ENCODE results near the gene TAOK2.
A peak's percentile ranks its signal among the peaks of the same experiment; 100 is the strongest.

TAOK2 gene

DNA sequence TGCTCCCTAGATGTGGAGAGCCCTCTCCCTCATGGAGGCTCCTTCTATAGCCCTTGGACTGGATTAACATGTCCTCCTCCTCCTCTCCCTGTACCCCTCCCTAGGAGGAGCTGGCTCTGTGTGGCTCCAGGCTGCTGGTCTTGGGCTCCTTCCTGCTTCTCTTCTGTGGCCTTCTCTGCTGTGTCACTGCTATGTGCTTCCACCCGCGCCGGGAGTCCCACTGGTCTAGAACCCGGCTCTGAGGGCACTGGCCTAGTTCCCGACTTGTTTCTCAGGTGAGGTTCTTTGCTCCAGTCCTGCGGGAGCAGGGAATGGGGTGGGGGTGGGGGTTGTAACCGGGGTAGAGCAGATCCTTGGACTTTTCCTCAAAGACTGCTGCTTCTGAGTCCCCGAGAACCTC, 2.4 kb upstream of the TAOK2 start:
- 88% methylated on average over 8 of the region's 8 CpGs for WGBS

GRCh38 chr16:29972500-29972899, 1.2 kb upstream of the TAOK2 start:
- 91% methylated on average over 1 of the region's 1 CpG for WGBS
- Histone ChIP-seq H3K27ac (ENCODE audit: low read depth, low read length) (no peak overlapping the region), H3K4me1 (ENCODE audit: insufficient read depth, low read length) (peaks cover 26% of the 10 kb centered on the region), H3K9ac (ENCODE audit: low read depth, low read length) (no peak overlapping the region), H3K36me3 (ENCODE audit: insufficient read depth, low read length) (peaks cover 35% of the 10 kb centered on the region), H3K4me3 (ENCODE audit: low read length) (no peak overlapping the region), H3K9me3 (ENCODE audit: insufficient read depth, low read depth, low read length) (peaks cover 9% of the 10 kb centered on the region), H3K27me3 (ENCODE audit: insufficient read depth, low read length) (peaks cover 11% of the 10 kb centered on the region)

More for the DNA sequence above, 2.4 kb upstream of the TAOK2 start:
- H3K9ac ChIP-seq (ENCODE audit: low read depth, low read length): no peak overlapping the region
- no peak overlapping the region for H3K4me3 ChIP-seq (ENCODE audit: low read length)
- H3K27me3 ChIP-seq (ENCODE audit: insufficient read depth, low read length): peaks cover 11% of the 10 kb centered on the region
- H3K36me3 ChIP-seq (ENCODE audit: insufficient read depth, low read length): peaks cover 39% of the 10 kb centered on the region
- H3K9me3 ChIP-seq (ENCODE audit: insufficient read depth, low read depth, low read length): peaks cover 9% of the 10 kb centered on the region
- H3K4me1 ChIP-seq (ENCODE audit: insufficient read depth, low read length): peaks cover 16% of the 10 kb centered on the region
- no peak overlapping the region for H3K27ac ChIP-seq (ENCODE audit: low read depth, low read length)

DNA sequence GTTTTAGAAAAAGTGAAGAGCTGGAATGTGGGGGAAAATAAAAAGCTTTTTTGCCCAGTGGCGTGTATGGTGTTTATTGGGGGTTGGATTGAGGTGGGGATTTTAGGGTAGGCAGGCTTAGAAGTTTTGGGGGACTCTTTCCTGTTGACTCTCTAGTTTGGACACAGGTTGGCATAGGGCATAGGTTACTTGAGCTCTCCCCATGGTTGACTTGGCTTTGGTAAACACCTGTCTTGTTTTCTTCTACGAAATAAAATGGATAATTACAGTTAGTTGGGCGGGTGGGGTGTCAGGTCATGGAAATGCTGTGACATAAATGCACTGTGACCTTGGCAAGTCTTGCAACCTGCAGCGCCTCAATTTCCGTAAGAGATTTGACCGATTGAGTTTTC, 680 bp upstream of the TAOK2 start:
- Histone ChIP-seq H3K4me1 (ENCODE audit: insufficient read depth, low read length) (peaks cover 26% of the 10 kb centered on the region), H3K9me3 (ENCODE audit: insufficient read depth, low read depth, low read length) (peaks cover 9% of the 10 kb centered on the region), H3K9ac (ENCODE audit: low read depth, low read length) (no peak overlapping the region), H3K4me3 (ENCODE audit: low read length) (no peak overlapping the region), H3K27ac (ENCODE audit: low read depth, low read length) (no peak overlapping the region), H3K27me3 (ENCODE audit: insufficient read depth, low read length) (peaks cover 11% of the 10 kb centered on the region), H3K36me3 (ENCODE audit: insufficient read depth, low read length) (peaks cover 38% of the 10 kb centered on the region)
- WGBS: 78% methylated on average over 6 of the region's 6 CpGs

GRCh38 chr16:29974291-29975133, 844 bp downstream of the TAOK2 start:
- H3K4me1 ChIP-seq (ENCODE audit: insufficient read depth, low read length): peaks cover 26% of the 10 kb centered on the region
- peaks cover 43% of the 10 kb centered on the region for H3K36me3 ChIP-seq (ENCODE audit: insufficient read depth, low read length)
- H3K9me3 ChIP-seq (ENCODE audit: insufficient read depth, low read depth, low read length): peaks cover 9% of the 10 kb centered on the region
- H3K27me3 ChIP-seq (ENCODE audit: insufficient read depth, low read length): peaks cover 11% of the 10 kb centered on the region
- WGBS: 8% methylated on average over 29 of the region's 31 CpGs
- H3K27ac ChIP-seq (ENCODE audit: low read depth, low read length): peak overlapping the region; percentile 66
- peak overlapping the region; percentile 78 for H3K4me3 ChIP-seq (ENCODE audit: low read length)
- peak overlapping the region; percentile 60 for H3K9ac ChIP-seq (ENCODE audit: low read depth, low read length)

DNA sequence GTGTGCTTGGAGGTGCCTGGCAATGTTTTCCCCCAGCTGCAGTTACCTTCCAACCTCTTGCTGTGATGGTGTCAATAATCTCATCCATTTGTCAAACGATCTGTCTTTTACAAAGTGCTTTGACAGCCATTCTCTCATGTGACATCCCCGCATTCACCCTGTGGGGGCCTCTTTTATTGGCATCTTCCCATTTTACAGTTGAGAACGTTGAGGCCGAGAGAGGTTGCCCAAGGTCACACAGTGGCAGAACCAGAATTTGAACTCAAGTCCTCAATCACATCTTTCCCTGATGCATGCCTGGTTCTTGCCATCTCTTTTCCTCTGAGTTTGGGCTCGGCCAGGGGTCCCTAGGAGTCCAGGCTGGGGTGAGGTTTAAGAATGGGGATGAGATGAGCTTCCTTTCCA, 1.5 kb downstream of the TAOK2 start:
- Histone ChIP-seq H3K27me3 (ENCODE audit: insufficient read depth, low read length) (peaks cover 11% of the 10 kb centered on the region), H3K27ac (ENCODE audit: low read depth, low read length) (no peak overlapping the region), H3K4me1 (ENCODE audit: insufficient read depth, low read length) (peaks cover 26% of the 10 kb centered on the region), H3K9me3 (ENCODE audit: insufficient read depth, low read depth, low read length) (peaks cover 9% of the 10 kb centered on the region), H3K36me3 (ENCODE audit: insufficient read depth, low read length) (peaks cover 45% of the 10 kb centered on the region), H3K4me3 (ENCODE audit: low read length) (peak overlapping the region; percentile 78), H3K9ac (ENCODE audit: low read depth, low read length) (no peak overlapping the region)
- 83% methylated on average over 5 of the region's 5 CpGs for WGBS

DNA sequence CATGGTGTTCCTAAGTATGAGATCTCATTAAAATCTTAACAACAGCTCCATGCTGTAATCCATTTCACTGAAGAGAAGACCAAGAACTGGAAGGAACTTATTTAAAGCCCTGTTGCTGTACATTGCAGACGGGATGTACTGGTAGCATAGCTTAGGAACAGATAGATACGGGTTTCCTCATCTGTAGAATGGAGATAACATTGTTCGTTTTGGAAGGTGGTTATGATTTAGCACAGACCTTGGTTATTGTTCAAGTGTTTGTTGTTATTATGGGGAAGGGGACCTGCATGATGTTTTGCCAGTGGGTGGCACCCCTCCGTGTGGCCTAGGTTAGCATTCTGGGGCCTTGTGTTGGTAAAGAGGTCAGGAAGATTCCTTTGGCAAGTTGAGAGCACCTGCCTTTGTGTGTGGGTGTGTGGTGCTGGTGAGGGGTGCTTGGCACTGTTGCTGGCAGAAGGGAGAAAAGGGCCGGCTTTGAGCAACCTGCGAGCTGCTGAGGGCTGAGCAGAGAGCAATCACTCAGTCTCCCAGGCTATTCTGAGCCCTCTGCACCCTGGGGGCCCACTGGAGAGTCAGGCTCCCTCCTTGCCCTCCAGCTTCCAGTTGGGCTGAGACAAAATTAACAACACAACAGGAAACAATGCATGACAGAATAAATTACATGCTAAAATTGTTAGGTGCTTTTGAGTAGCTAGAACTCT, 2.3 kb downstream of the TAOK2 start:
- peak overlapping the region; percentile 78 for H3K4me3 ChIP-seq (ENCODE audit: low read length)
- whole genome bisulfite sequencing: 51% methylated on average over 6 of the region's 6 CpGs
- 0 out of 2 replicates have a peak overlapping the region, but pooled peaks have one; percentile 24 for H3K9ac ChIP-seq (ENCODE audit: low read depth, low read length)
- peaks cover 11% of the 10 kb centered on the region for H3K27me3 ChIP-seq (ENCODE audit: insufficient read depth, low read length)
- H3K36me3 ChIP-seq (ENCODE audit: insufficient read depth, low read length): peaks cover 54% of the 10 kb centered on the region
- peaks cover 9% of the 10 kb centered on the region for H3K9me3 ChIP-seq (ENCODE audit: insufficient read depth, low read depth, low read length)
- peaks cover 26% of the 10 kb centered on the region for H3K4me1 ChIP-seq (ENCODE audit: insufficient read depth, low read length)
- no peak overlapping the region; the same call in 1 of the 2 replicates for H3K27ac ChIP-seq (ENCODE audit: low read depth, low read length)

GRCh38 chr16:29977063-29977825, 3.6 kb downstream of the TAOK2 start:
- H3K4me3 ChIP-seq (ENCODE audit: low read length): peak overlapping the region; percentile 78; the same call in 1 of the 2 replicates
- H3K9me3 ChIP-seq (ENCODE audit: insufficient read depth, low read depth, low read length): peaks cover 9% of the 10 kb centered on the region
- no peak overlapping the region for H3K27ac ChIP-seq (ENCODE audit: low read depth, low read length)
- no peak overlapping the region for H3K9ac ChIP-seq (ENCODE audit: low read depth, low read length)
- 91% methylated on average over 9 of the region's 9 CpGs for WGBS
- peaks cover 55% of the 10 kb centered on the region for H3K36me3 ChIP-seq (ENCODE audit: insufficient read depth, low read length)
- peaks cover 26% of the 10 kb centered on the region for H3K4me1 ChIP-seq (ENCODE audit: insufficient read depth, low read length)
- H3K27me3 ChIP-seq (ENCODE audit: insufficient read depth, low read length): peaks cover 8% of the 10 kb centered on the region

- H3K36me3 ChIP-seq (ENCODE audit: insufficient read depth, low read length): peaks cover 56% of the 10 kb centered on the region
- 94% methylated on average over 9 of the region's 9 CpGs for WGBS
These were observed 4.4 kb downstream of the TAOK2 start for GRCh38 chr16:29978081-29978480.

GRCh38 chr16:29978564-29979270, 5.0 kb downstream of the TAOK2 start:
- Histone ChIP-seq H3K36me3 (ENCODE audit: insufficient read depth, low read length) (peaks cover 63% of the 10 kb centered on the region), H3K9ac (ENCODE audit: low read depth, low read length) (no peak overlapping the region), H3K27me3 (ENCODE audit: insufficient read depth, low read length) (no peaks in the 10 kb centered on the region), H3K27ac (ENCODE audit: low read depth, low read length) (no peak overlapping the region), H3K4me1 (ENCODE audit: insufficient read depth, low read length) (peaks cover 26% of the 10 kb centered on the region), H3K4me3 (ENCODE audit: low read length) (no peak overlapping the region), H3K9me3 (ENCODE audit: insufficient read depth, low read depth, low read length) (no peaks in the 10 kb centered on the region)
- WGBS: 95% methylated on average over 9 of the region's 9 CpGs

More at GRCh38 chr16:29978081-29978480, 4.4 kb downstream of the TAOK2 start:
- Histone ChIP-seq H3K4me3 (ENCODE audit: low read length) (no peak overlapping the region), H3K9ac (ENCODE audit: low read depth, low read length) (no peak overlapping the region), H3K4me1 (ENCODE audit: insufficient read depth, low read length) (peaks cover 26% of the 10 kb centered on the region), H3K27me3 (ENCODE audit: insufficient read depth, low read length) (no peaks in the 10 kb centered on the region), H3K27ac (ENCODE audit: low read depth, low read length) (no peak overlapping the region), H3K9me3 (ENCODE audit: insufficient read depth, low read depth, low read length) (peaks cover 1% of the 10 kb centered on the region; the same call in 1 of the 2 replicates)

GRCh38 chr16:29982560-29983419, 9.1 kb downstream of the TAOK2 start:
- no peaks in the 10 kb centered on the region for H3K4me1 ChIP-seq (ENCODE audit: insufficient read depth, low read length)
- no peak overlapping the region for H3K27ac ChIP-seq (ENCODE audit: low read depth, low read length)
- H3K9ac ChIP-seq (ENCODE audit: low read depth, low read length): no peak overlapping the region
- 92% methylated on average over 24 of the region's 24 CpGs for WGBS
- H3K9me3 ChIP-seq (ENCODE audit: insufficient read depth, low read depth, low read length): no peaks in the 10 kb centered on the region
- H3K36me3 ChIP-seq (ENCODE audit: insufficient read depth, low read length): peaks cover 99% of the 10 kb centered on the region
- H3K27me3 ChIP-seq (ENCODE audit: insufficient read depth, low read length): no peaks in the 10 kb centered on the region
- no peak overlapping the region for H3K4me3 ChIP-seq (ENCODE audit: low read length)
